HG03060 (cell line): Measurements from ENCODE around the gene LEF1.

ENCODE experiments used
- ATAC-seq: cut with Tn5 transposase; IDR thresholded peaks from one replicate; pipeline ENCODE4 v1.9.1; 2021; ENCODE audit warnings: low read depth, moderate number of reproducible peaks; ENCODE audit not compliant: unreplicated experiment

Gene LEF1

GRCh38 chr4:108180513-108180912 is 11.8 kb upstream of the LEF1 start:
- ATAC-seq = no peak

- ATAC-seq = no peak
Measured at GRCh38 chr4:108175966-108176365, 7.2 kb upstream of the LEF1 start.

- no peak for ATAC-seq
Measured at GRCh38 chr4:108174856-108175255, 6.1 kb upstream of the LEF1 start.

GRCh38 chr4:108173599-108174057 is 4.9 kb upstream of the LEF1 start:
- no peak for ATAC-seq

- ATAC-seq = no peak
Measured at GRCh38 chr4:108172753-108173598, 4.2 kb upstream of the LEF1 start.

- no peak for ATAC-seq
Measured at GRCh38 chr4:108172231-108172752, 3.6 kb upstream of the LEF1 start.

- ATAC-seq = no peak
Measured at GRCh38 chr4:108171339-108172230, 2.9 kb upstream of the LEF1 start.

GRCh38 chr4:108170631-108171338 is 2.1 kb upstream of the LEF1 start:
- ATAC-seq = no peak

GRCh38 chr4:108169664-108170063 is 932 bp upstream of the LEF1 start:
- no peak for ATAC-seq

- ATAC-seq = no peak
Measured at GRCh38 chr4:108168160-108168670, 517 bp downstream of the LEF1 start.

- ATAC-seq = no peak
Measured at GRCh38 chr4:108166441-108167315, 2.1 kb downstream of the LEF1 start.

GRCh38 chr4:108166038-108166437 is 2.7 kb downstream of the LEF1 start:
- ATAC-seq = no peak

GRCh38 chr4:108165586-108165985 is 3.1 kb downstream of the LEF1 start:
- ATAC-seq = no peak

- ATAC-seq = no peak
Measured at GRCh38 chr4:108163351-108163750, 5.4 kb downstream of the LEF1 start.

- ATAC-seq = no peak
Measured at GRCh38 chr4:108160741-108161352, 7.9 kb downstream of the LEF1 start.

GRCh38 chr4:108159845-108160244 is 8.9 kb downstream of the LEF1 start:
- ATAC-seq = no peak

GRCh38 chr4:108157655-108158054 is 11.1 kb downstream of the LEF1 start:
- ATAC-seq = no peak

- ATAC-seq = no peak
Measured at GRCh38 chr4:108156391-108156790, 12.3 kb downstream of the LEF1 start.

- no peak for ATAC-seq
Measured at GRCh38 chr4:108155373-108155772, 13.4 kb downstream of the LEF1 start.
